ENCODE results near the gene ITGB1.

The ITGB1 gene

GRCh38 chr10:32878646-32879045, 79.4 kb downstream of the ITGB1 start:
- no peak for DNase-seq

GRCh38 chr10:32877915-32878314, 80.1 kb downstream of the ITGB1 start:
- DNase-seq, result no peak

- DNase-seq, result no peak
Measured at GRCh38 chr10:32865170-32865569, 92.9 kb downstream of the ITGB1 start.

DNA sequence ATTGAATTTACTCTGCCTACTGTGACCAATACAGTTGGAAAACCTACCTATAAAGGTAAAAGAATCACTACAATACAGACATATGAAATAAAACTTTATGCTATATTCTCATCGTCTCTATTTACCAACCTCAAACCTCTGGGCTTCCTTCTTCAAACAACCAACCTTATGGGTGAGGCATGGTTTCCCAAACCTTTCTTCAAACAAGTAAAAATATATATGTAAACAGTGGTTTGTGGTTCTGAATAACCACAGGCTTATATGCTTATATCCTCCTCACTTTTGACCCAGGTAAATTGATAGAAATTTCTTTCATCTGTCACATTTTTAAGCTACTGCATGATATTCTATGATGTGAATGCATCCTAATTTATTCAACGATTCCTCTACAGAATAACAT, 103.6 kb downstream of the ITGB1 start:
- DNase-seq, result no peak

DNA sequence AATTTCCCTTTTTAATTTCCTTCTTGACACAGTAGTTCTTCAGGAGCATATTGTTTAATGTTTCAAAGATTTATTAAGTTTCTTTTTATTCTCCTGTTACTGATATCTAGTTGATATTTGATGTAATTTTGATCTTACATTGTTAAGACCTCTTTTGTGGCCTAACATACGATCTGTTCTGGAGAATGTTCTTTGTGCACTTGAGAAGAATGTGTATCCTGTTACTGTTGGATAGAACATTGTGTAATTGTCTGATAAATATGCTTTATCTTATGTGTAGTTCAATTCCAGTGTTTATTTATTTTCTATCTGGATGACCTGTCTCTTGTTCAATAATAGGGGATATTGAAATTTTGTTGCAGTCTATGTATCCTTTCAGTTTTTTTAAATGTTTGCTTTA, 106.7 kb downstream of the ITGB1 start:
- DNase-seq, result no peak
